HEK293 (cell line): ENCODE data around the gene AGO3.

Experiments
- BCL11A ChIP-seq: fragments of 450-650 bp; formaldehyde crosslinking; IDR thresholded peaks from 2 replicates; pipeline ENCODE4 v1.5.1; 2016; ENCODE audit warnings: low read depth, missing biosample characterization, missing genetic modification characterization
- KLF7 ChIP-seq: fragments of 450-650 bp; formaldehyde crosslinking; IDR thresholded peaks from 2 replicates; pipeline ENCODE4 v1.5.1; 2016; ENCODE audit warnings: missing biosample characterization, missing genetic modification characterization, borderline replicate concordance
- SP2 ChIP-seq: fragments of 450-650 bp; formaldehyde crosslinking; IDR thresholded peaks from 2 replicates; pipeline ENCODE4 v1.5.1; 2016; ENCODE audit warnings: missing biosample characterization, missing genetic modification characterization
- ZNF560 ChIP-seq: fragments of 450-650 bp; formaldehyde crosslinking; IDR thresholded peaks from 2 replicates; pipeline ENCODE4 v1.5.1; 2017; ENCODE audit warnings: missing biosample characterization, missing genetic modification characterization, borderline replicate concordance
- ZNF610 ChIP-seq: fragments of 450-650 bp; formaldehyde crosslinking; IDR thresholded peaks from 2 replicates; pipeline ENCODE4 v1.5.1; 2016; ENCODE audit warnings: missing biosample characterization, missing genetic modification characterization, borderline replicate concordance
- ZNF777 ChIP-seq: fragments of 450-650 bp; formaldehyde crosslinking; IDR thresholded peaks from 2 replicates; pipeline ENCODE4 v1.5.1; 2017; ENCODE audit warnings: missing biosample characterization, missing genetic modification characterization, borderline replicate concordance
- TF ChIP-seq, protein P1 (sequence below): fragments of 450-650 bp; formaldehyde crosslinking; IDR thresholded peaks from 2 replicates; pipeline ENCODE4 v1.5.1; 2016; ENCODE audit warnings: missing biosample characterization, missing genetic modification characterization, low read depth
- TF ChIP-seq, protein P2 (sequence below): fragments of 450-650 bp; formaldehyde crosslinking; IDR thresholded peaks from 2 replicates; pipeline ENCODE4 v1.5.1; 2016; ENCODE audit warnings: missing biosample characterization, missing genetic modification characterization

DNA sequence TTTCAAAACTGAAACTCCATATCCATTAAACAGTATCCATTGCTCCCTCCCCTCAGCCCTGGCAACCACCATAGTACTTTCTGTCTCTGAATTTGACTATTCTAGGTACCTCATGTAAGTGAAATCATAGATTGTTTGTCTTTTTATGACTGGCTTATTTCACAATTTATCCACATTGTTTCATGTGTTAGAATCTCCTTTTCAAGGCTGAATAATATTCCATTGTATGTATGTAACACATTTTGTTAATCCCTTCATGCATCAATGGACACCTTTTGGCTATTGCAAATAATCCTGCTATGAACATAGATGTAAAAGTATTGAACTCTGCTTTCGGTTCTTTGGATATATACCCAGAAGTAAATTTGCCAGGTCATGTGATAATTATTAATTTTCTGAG lies 37.5 kb downstream of the AGO3 start:
- TF ChIP-seq ZNF777 (tag by site-specific recombination) = no peak
- TF ChIP-seq SP2 = no peak
- TF ChIP-seq KLF7 (tag by site-specific recombination) = no peak
- TF ChIP-seq, protein P1, sequence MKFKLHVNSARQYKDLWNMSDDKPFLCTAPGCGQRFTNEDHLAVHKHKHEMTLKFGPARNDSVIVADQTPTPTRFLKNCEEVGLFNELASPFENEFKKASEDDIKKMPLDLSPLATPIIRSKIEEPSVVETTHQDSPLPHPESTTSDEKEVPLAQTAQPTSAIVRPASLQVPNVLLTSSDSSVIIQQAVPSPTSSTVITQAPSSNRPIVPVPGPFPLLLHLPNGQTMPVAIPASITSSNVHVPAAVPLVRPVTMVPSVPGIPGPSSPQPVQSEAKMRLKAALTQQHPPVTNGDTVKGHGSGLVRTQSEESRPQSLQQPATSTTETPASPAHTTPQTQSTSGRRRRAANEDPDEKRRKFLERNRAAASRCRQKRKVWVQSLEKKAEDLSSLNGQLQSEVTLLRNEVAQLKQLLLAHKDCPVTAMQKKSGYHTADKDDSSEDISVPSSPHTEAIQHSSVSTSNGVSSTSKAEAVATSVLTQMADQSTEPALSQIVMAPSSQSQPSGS (tag by site-specific recombination) = no peak
- TF ChIP-seq, protein P2, sequence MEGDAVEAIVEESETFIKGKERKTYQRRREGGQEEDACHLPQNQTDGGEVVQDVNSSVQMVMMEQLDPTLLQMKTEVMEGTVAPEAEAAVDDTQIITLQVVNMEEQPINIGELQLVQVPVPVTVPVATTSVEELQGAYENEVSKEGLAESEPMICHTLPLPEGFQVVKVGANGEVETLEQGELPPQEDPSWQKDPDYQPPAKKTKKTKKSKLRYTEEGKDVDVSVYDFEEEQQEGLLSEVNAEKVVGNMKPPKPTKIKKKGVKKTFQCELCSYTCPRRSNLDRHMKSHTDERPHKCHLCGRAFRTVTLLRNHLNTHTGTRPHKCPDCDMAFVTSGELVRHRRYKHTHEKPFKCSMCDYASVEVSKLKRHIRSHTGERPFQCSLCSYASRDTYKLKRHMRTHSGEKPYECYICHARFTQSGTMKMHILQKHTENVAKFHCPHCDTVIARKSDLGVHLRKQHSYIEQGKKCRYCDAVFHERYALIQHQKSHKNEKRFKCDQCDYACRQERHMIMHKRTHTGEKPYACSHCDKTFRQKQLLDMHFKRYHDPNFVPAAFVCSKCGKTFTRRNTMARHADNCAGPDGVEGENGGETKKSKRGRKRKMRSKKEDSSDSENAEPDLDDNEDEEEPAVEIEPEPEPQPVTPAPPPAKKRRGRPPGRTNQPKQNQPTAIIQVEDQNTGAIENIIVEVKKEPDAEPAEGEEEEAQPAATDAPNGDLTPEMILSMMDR (tag by site-specific recombination) = no peak
- TF ChIP-seq BCL11A = no peak
- no peak for TF ChIP-seq ZNF560 (tag by site-specific recombination)
- no peak for TF ChIP-seq ZNF610 (tag by site-specific recombination)
